ENCODE measurements around the gene THAP7.

GRCh38 chr22:21022955-21023614, 21.2 kb upstream of the THAP7 start:
- TF ChIP-seq CHD1 (IDR thresholded peaks at IDR 0.05; ENCODE audit: low read depth, low read length): no peak
- no peak for TF ChIP-seq MAZ (IDR thresholded peaks at IDR 0.05; ENCODE audit: borderline replicate concordance, low read depth, low read length)
- TF ChIP-seq, protein P1, sequence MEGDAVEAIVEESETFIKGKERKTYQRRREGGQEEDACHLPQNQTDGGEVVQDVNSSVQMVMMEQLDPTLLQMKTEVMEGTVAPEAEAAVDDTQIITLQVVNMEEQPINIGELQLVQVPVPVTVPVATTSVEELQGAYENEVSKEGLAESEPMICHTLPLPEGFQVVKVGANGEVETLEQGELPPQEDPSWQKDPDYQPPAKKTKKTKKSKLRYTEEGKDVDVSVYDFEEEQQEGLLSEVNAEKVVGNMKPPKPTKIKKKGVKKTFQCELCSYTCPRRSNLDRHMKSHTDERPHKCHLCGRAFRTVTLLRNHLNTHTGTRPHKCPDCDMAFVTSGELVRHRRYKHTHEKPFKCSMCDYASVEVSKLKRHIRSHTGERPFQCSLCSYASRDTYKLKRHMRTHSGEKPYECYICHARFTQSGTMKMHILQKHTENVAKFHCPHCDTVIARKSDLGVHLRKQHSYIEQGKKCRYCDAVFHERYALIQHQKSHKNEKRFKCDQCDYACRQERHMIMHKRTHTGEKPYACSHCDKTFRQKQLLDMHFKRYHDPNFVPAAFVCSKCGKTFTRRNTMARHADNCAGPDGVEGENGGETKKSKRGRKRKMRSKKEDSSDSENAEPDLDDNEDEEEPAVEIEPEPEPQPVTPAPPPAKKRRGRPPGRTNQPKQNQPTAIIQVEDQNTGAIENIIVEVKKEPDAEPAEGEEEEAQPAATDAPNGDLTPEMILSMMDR (conservative IDR thresholded peaks at IDR 0.05; ENCODE audit: low read depth, low read length): no peak
